Right cardiac atrium (tissue), 5 donors: ENCODE results near the gene TP53I3. TPM values are rescaled to one million over a fixed set of nuclear protein-coding genes. Genes with fewer than 3 reads are reported as not detected.

Experiments
- ATAC-seq, 2 donors: fragments of 200-7000 bp; cut with Tn5 transposase; one replicate each; pipeline versions ENCODE4 v1.8.0 to v1.9.1; 2020; ENCODE audit warnings: moderate library complexity in 2 of 2, mild to moderate bottlenecking in 1 of 2
- DNase-seq, 3 donors: peaks; one replicate each; pipeline ENCODE4 v3.0.0-alpha.2; 2020
- H3K27ac ChIP-seq: one replicate; pipeline ENCODE4 v1.5.1; 2013; ENCODE audit warnings: mild to moderate bottlenecking, low read length, control low read depth, moderate library complexity
- H3K27me3 ChIP-seq: one replicate; pipeline ENCODE4 v1.6.1; 2013; ENCODE audit not compliant: control insufficient read depth, insufficient read depth
- H3K4me1 ChIP-seq: one replicate; pipeline ENCODE4 v1.6.1; 2013; ENCODE audit warnings: low read length; ENCODE audit not compliant: control insufficient read depth, insufficient read depth
- H3K4me3 ChIP-seq: one replicate; pipeline ENCODE4 v1.5.1; 2013; ENCODE audit warnings: low read length, control low read depth
- H3K9me3 ChIP-seq: one replicate; pipeline ENCODE4 v1.6.1; 2013; ENCODE audit warnings: low read length; ENCODE audit not compliant: control insufficient read depth
- WGBS: extraction: QIAGEN DNeasy Blood & Tissue Kit; methylation state at CpG from one replicate; pipeline ENCODE4 v1.1.7; 2013; 5-methylcytosine and 5-hydroxymethylcytosine counted together
- intact Hi-C, 4 donors: fragments of 100-400 bp; cut with DNase I; formaldehyde crosslinking; loops; one replicate each; pipeline versions ENCODE4 v1.11.0 to v1.14.0; 2022 to 2023
- polyA plus RNA-seq: library from polyadenylated mRNA; stranded (reverse); fragments of 200-250 nt; gene quantifications from one replicate; pipeline ENCODE4 v1.2.3, GENCODE V29; 2013
- total RNA-seq, 4 donors: library from RNA; stranded (reverse); fragmentation: NEBNext Ultra II Directional; extraction: Animal tissue kit (Norgen Biotek cat#: 25700); gene quantifications; one replicate each; pipeline ENCODE4 v1.2.1, GENCODE V29; 2021
- donor health status: healthy with polysubstance abuse.
- donor health status: DM: no; HTN: yes; CAD: no.
- donor health status: DM: no; HTN: no; CAD: no.
- donor health status: DM: no; HTN: yes; CAD: no; lungs with severe emphysema.
- donor health status: DM: yes; HTN: yes; CAD: no.

The TP53I3 gene
- total and polyA plus RNA-seq, 5 donors, result 6.0 to 13.1 (median 7.5) TPM

DNA sequence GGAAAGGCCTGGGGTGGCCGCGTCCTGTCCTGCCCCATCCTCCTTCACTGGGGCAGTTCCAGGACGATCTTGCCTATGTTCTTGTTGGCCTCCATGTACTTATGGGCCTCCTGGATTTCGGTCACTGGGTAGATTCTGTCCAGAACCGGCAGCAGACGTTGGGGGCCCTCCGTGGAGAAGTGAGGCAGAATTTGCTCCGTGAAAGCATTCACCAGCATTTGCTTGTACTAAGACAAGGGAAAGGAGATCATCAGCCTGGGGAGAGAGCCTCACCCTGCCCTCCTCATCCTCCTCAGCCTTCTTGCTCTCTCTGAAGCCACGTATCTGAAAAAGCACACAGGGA, 7.1 kb downstream of the TP53I3 start:
- DNase-seq (no peak), ATAC-seq (no peak)
- intact Hi-C loops, result no loop called here
- Histone ChIP-seq H3K4me1 (peaks cover 2% of the 10 kb centered on the region), H3K9me3 (no peaks in the 10 kb centered on the region), H3K4me3 (peak overlapping the region; percentile 87), H3K27ac (peak overlapping the region; percentile 89), H3K27me3 (no peaks in the 10 kb centered on the region)
- 10% methylated on average over 9 of the region's 9 CpGs for WGBS

GRCh38 chr2:24076849-24077534, 7.6 kb downstream of the TP53I3 start:
- peak in 1 of 2 donors; percentile 7 for ATAC-seq
- peaks cover 2% of the 10 kb centered on the region for H3K4me1 ChIP-seq
- intact Hi-C loops, result no loop called here
- DNase-seq, result peak in 1 of 3 donors; percentile 69
- H3K27ac ChIP-seq, result peak overlapping the region; percentile 89
- H3K9me3 ChIP-seq, result no peaks in the 10 kb centered on the region
- no peaks in the 10 kb centered on the region for H3K27me3 ChIP-seq
- H3K4me3 ChIP-seq, result peak overlapping the region; percentile 87
- 2% methylated on average over 41 of the region's 41 CpGs for WGBS

- intact Hi-C loops, result no loop called here
- DNase-seq (peak; percentile 98 to 99 (median 98)), ATAC-seq (peak; percentile 97)
- H3K4me3 ChIP-seq, result peak within 1 kb of the TSS; percentile 87
- H3K9me3 ChIP-seq, result no peaks in the 10 kb centered on the region
- peak within 1 kb of the TSS; percentile 92 for H3K27ac ChIP-seq
- under 1% methylated on average over 64 of the region's 64 CpGs for WGBS
- H3K27me3 ChIP-seq, result no peaks in the 10 kb centered on the region
- peaks cover 2% of the 10 kb centered on the region for H3K4me1 ChIP-seq
Observed at GRCh38 chr2:24075915-24076848, 8.5 kb downstream of the TP53I3 start, which contains the start of gene SF3B6. TSS of gene SF3B6 (minus strand) at chr2:24076326. CDS start at chr2:24076229, 97 bp downstream.

DNA sequence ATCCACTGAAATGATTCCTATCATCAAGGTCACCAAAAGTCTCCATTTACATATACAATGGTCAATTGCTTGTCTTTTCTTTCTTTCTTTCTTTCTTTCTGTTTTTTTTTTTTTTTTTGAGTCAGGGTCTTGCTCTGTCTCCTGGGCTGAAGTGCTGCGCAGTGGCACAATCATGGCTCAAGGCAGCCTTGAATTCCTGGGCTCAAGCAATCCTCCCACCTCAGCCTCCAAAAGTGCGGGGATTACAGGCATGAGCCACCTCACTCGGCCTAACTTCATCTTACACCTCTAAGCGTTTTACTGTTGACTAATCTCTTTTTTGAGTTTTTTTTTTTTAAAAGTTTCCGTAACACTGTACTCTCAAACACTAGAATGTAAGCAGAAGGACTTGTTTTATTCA, 9.4 kb downstream of the TP53I3 start:
- ATAC-seq, result no peak
- H3K4me3 ChIP-seq, result peak overlapping the region; percentile 87
- WGBS, result 70% methylated on average over 5 of the region's 5 CpGs
- H3K27ac ChIP-seq, result no peak overlapping the region
- no peak for DNase-seq
- intact Hi-C loops, result no loop called here
- H3K4me1 ChIP-seq, result peaks cover 2% of the 10 kb centered on the region
- H3K27me3 ChIP-seq, result no peaks in the 10 kb centered on the region
- no peaks in the 10 kb centered on the region for H3K9me3 ChIP-seq

- WGBS, result 88% methylated on average over 6 of the region's 6 CpGs
- no peak for ATAC-seq
- Histone ChIP-seq H3K4me1 (peaks cover 2% of the 10 kb centered on the region), H3K9me3 (no peaks in the 10 kb centered on the region), H3K27ac (no peak overlapping the region), H3K4me3 (no peak overlapping the region), H3K27me3 (no peaks in the 10 kb centered on the region)
- no peak for DNase-seq
- intact Hi-C loops, result no loop called here
Observed at GRCh38 chr2:24073816-24074215, 10.8 kb downstream of the TP53I3 start.

DNA sequence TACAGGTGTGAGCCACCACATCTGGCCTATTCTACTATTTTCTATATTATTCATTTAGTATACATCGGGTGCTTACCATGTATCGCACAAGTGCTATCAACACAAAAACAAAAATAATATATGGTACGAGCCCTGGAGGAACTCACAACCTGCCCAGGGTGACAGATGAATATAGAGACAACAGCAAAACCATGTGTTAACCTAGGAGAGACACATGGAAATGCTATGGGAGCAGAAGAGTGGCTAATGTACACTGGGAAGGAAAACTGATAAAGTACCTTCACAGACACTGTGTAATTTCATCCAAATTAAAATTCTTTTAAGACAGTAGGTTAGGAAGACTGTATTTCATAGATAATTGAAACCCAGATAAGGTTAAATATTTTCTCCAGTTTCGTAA, 12.4 kb downstream of the TP53I3 start:
- intact Hi-C loops, result no loop called here

DNA sequence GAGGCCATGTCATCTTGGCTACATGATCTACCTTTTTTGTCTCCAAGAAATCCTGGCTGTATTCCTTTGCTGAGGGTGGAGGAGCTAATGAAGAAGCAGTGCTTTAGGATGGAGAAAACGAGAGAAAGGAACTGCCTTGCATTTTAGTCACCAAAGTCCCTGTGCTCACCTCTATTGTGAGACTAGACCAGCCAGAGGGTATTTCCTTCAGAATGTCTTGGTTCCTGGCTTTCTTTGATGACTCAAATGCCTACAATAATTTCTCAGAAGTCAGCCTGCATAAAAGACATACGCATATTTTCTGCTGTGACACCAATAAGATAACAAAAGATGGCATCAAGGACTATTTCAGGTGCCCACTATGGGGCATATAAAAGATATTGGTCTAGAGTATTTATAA, 19.3 kb downstream of the TP53I3 start:
- WGBS, result 81% methylated on average over 2 of the region's 2 CpGs

More for the DNA sequence above, 12.4 kb downstream of the TP53I3 start:
- Histone ChIP-seq H3K27ac (no peak overlapping the region), H3K27me3 (no peaks in the 10 kb centered on the region), H3K4me1 (peaks cover 2% of the 10 kb centered on the region), H3K9me3 (no peaks in the 10 kb centered on the region), H3K4me3 (no peak overlapping the region)
- ATAC-seq, result no peak
- WGBS, result 93% methylated on average over 4 of the region's 4 CpGs
- no peak for DNase-seq

GRCh38 chr2:24058564-24059271, 25.9 kb downstream of the TP53I3 start:
- Histone ChIP-seq H3K9me3 (no peaks in the 10 kb centered on the region), H3K27me3 (no peaks in the 10 kb centered on the region), H3K4me3 (no peak overlapping the region), H3K4me1 (no peaks in the 10 kb centered on the region), H3K27ac (no peak overlapping the region)
- 89% methylated on average over 4 of the region's 4 CpGs for WGBS
- DNase-seq, result no peak
- intact Hi-C loops, result no loop called here
- ATAC-seq, result no peak

More for the DNA sequence above, 19.3 kb downstream of the TP53I3 start:
- Histone ChIP-seq H3K4me3 (no peak overlapping the region), H3K27me3 (no peaks in the 10 kb centered on the region), H3K27ac (no peak overlapping the region), H3K9me3 (no peaks in the 10 kb centered on the region), H3K4me1 (no peaks in the 10 kb centered on the region)
- intact Hi-C loops, result no loop called here
- no peak for DNase-seq
- no peak for ATAC-seq

- H3K4me3 ChIP-seq, result no peak overlapping the region
- 84% methylated on average over 6 of the region's 6 CpGs for WGBS
- H3K4me1 ChIP-seq, result no peaks in the 10 kb centered on the region
- no peak for ATAC-seq
- no peak for DNase-seq
- H3K27me3 ChIP-seq, result no peaks in the 10 kb centered on the region
- no peak overlapping the region for H3K27ac ChIP-seq
- intact Hi-C loops, result no loop called here
- no peaks in the 10 kb centered on the region for H3K9me3 ChIP-seq
Observed at GRCh38 chr2:24055750-24056149, 28.9 kb downstream of the TP53I3 start.

GRCh38 chr2:24054366-24055010, 30.1 kb downstream of the TP53I3 start:
- Histone ChIP-seq H3K27me3 (no peaks in the 10 kb centered on the region), H3K27ac (no peak overlapping the region), H3K9me3 (no peaks in the 10 kb centered on the region), H3K4me1 (no peaks in the 10 kb centered on the region), H3K4me3 (no peak overlapping the region)
- DNase-seq (no peak), ATAC-seq (no peak)
- intact Hi-C loops, result no loop called here
- WGBS, result 75% methylated on average over 8 of the region's 8 CpGs
